M059J (cell line): ENCODE measurements around the gene PCDHB9. TPM values are rescaled to one million over a fixed set of nuclear protein-coding genes. Genes with fewer than 3 reads are reported as not detected.
"Not testable (repeated sequence)": the region's sequence is repeated elsewhere in the genome, so short reads cannot be mapped to it uniquely, and the experiment has no call there.

Experiments used
- DNase-seq: peaks from one replicate; pipeline ENCODE4 v3.0.0-alpha.2; 2012; ENCODE audit warnings: low read depth
- total RNA-seq: library from RNA; depleted of rRNA; stranded (reverse); fragments of >200 nt; shearing (Covaris generic); gene quantifications from 2 replicates; pipeline ENCODE4 v1.2.3, GENCODE V29; 2014

Gene PCDHB9
- total RNA-seq, 1 experiment from 2014 or later = 9.3 TPM

- not testable (repeated sequence) for DNase-seq
Measured at GRCh38 chr5:141188682-141189081, 1.7 kb downstream of the PCDHB9 start.

GRCh38 chr5:141189131-141189530 lies 2.2 kb downstream of the PCDHB9 start:
- DNase-seq = not testable (repeated sequence)

GRCh38 chr5:141192110-141192725 lies 5.3 kb downstream of the PCDHB9 start, which contains the start of gene PCDHB10:
Gene PCDHB10, plus strand, starts transcription at chr5:141192353. Its CDS starts 200 bp downstream, at chr5:141192553.
- DNase-seq = peak; percentile 47

GRCh38 chr5:141194332-141194731 lies 7.4 kb downstream of the PCDHB9 start:
- DNase-seq = not testable (repeated sequence)

GRCh38 chr5:141196363-141196762 lies 9.4 kb downstream of the PCDHB9 start:
- DNase-seq = no peak

- DNase-seq = no peak
Measured at GRCh38 chr5:141199359-141200235, 12.6 kb downstream of the PCDHB9 start, which contains the start of gene PCDHB11. Gene PCDHB11, plus strand, starts transcription at chr5:141199627. Its CDS starts 148 bp downstream, at chr5:141199775.

GRCh38 chr5:141201126-141201525 lies 14.2 kb downstream of the PCDHB9 start:
- DNase-seq = not testable (repeated sequence)

- not testable (repeated sequence) for DNase-seq
Measured at GRCh38 chr5:141201646-141202045, 14.7 kb downstream of the PCDHB9 start.

- DNase-seq = peak; percentile 47
Measured at GRCh38 chr5:141208478-141208877, 21.5 kb downstream of the PCDHB9 start, which contains the start of gene PCDHB12. Gene PCDHB12, plus strand, starts transcription at chr5:141208719. Its CDS starts 189 bp downstream, at chr5:141208908.

GRCh38 chr5:141210281-141210680 lies 23.3 kb downstream of the PCDHB9 start:
- not testable (repeated sequence) for DNase-seq

GRCh38 chr5:141210849-141211248 lies 23.9 kb downstream of the PCDHB9 start:
- not testable (repeated sequence) for DNase-seq

GRCh38 chr5:141213656-141214339 lies 26.8 kb downstream of the PCDHB9 start, which contains the start of gene PCDHB13:
Gene PCDHB13, plus strand, starts transcription at chr5:141213919. Its CDS starts 205 bp downstream, at chr5:141214124.
- peak; percentile 27 for DNase-seq

GRCh38 chr5:141214583-141214982 lies 27.6 kb downstream of the PCDHB9 start:
- not testable (repeated sequence) for DNase-seq

GRCh38 chr5:141215504-141215903 lies 28.5 kb downstream of the PCDHB9 start:
- not testable (repeated sequence) for DNase-seq

- DNase-seq = not testable (repeated sequence)
Measured at GRCh38 chr5:141216035-141216434, 29.1 kb downstream of the PCDHB9 start.

GRCh38 chr5:141223112-141223783 lies 36.3 kb downstream of the PCDHB9 start, which contains the start of gene PCDHB14:
Gene PCDHB14, plus strand, starts transcription at chr5:141223343. Its CDS starts 163 bp downstream, at chr5:141223506.
- DNase-seq = peak; percentile 43

- not testable (repeated sequence) for DNase-seq
Measured at GRCh38 chr5:141224844-141225243, 37.9 kb downstream of the PCDHB9 start.

- not testable (repeated sequence) for DNase-seq
Measured at GRCh38 chr5:141225421-141225820, 38.5 kb downstream of the PCDHB9 start.

GRCh38 chr5:141234109-141234667 lies 47.2 kb downstream of the PCDHB9 start:
- no peak for DNase-seq

- not testable (repeated sequence) for DNase-seq
Measured at GRCh38 chr5:141235922-141236321, 49.0 kb downstream of the PCDHB9 start.
